ENCODE measurements around the gene MYH9.

Gene MYH9

GRCh38 chr22:36325154-36326031 lies 62.4 kb downstream of the MYH9 start:
- DNase-seq (ENCODE audit: low spot score) = no peak
- Mint-ChIP-seq H3K36me3 (ENCODE audit: low read depth) (peaks cover 76% of the 10 kb centered on the region), H3K27me3 (ENCODE audit: low read depth) (no peaks in the 10 kb centered on the region), H3K27ac (peak overlapping the region; percentile 55), H3K4me3 (no peak overlapping the region), H3K4me1 (ENCODE audit: low read depth) (peaks cover 35% of the 10 kb centered on the region), H3K9me3 (no peaks in the 10 kb centered on the region)

- no peak for DNase-seq (ENCODE audit: low spot score)
- H3K27me3 Mint-ChIP-seq (ENCODE audit: low read depth) = no peaks in the 10 kb centered on the region
- H3K4me1 Mint-ChIP-seq (ENCODE audit: low read depth) = peaks cover 25% of the 10 kb centered on the region
- no peaks in the 10 kb centered on the region for H3K9me3 Mint-ChIP-seq
- H3K4me3 Mint-ChIP-seq = no peak overlapping the region
- H3K27ac Mint-ChIP-seq = peak overlapping the region; percentile 13
- peaks cover 76% of the 10 kb centered on the region for H3K36me3 Mint-ChIP-seq (ENCODE audit: low read depth)
These were observed 63.4 kb downstream of the MYH9 start for GRCh38 chr22:36324414-36324813.

DNA sequence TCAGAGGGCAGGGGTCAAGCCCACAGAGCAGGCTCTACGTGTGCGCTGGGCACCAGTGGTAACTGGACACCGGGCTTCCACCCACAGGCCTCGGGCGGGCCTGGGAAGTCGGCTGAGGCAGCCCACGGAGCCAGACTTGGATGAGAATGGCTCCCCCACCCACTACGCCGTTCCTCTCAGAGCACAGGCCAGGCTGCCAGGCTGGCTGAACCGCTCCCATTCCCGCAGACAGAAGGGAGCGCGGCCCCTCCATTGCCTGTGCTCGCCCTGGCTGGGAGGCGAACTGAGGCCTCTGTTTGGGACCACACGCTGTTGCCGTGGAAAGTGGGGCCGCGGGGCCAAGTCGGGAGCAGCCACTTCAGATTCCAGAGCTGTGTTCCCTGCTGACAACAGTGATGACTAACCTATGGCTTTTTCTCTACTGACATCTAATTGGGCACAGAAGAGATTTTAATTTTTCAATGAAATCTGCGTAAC lies 63.9 kb downstream of the MYH9 start:
- Mint-ChIP-seq H3K27ac (no peak overlapping the region), H3K9me3 (no peaks in the 10 kb centered on the region), H3K4me1 (ENCODE audit: low read depth) (peaks cover 20% of the 10 kb centered on the region), H3K27me3 (ENCODE audit: low read depth) (no peaks in the 10 kb centered on the region), H3K4me3 (no peak overlapping the region), H3K36me3 (ENCODE audit: low read depth) (peaks cover 77% of the 10 kb centered on the region)
- no peak for DNase-seq (ENCODE audit: low spot score)

GRCh38 chr22:36323182-36323854 lies 64.4 kb downstream of the MYH9 start:
- DNase-seq (ENCODE audit: low spot score) = no peak
- H3K9me3 Mint-ChIP-seq = no peaks in the 10 kb centered on the region
- no peak overlapping the region for H3K4me3 Mint-ChIP-seq
- peaks cover 14% of the 10 kb centered on the region for H3K4me1 Mint-ChIP-seq (ENCODE audit: low read depth)
- no peak overlapping the region for H3K27ac Mint-ChIP-seq
- peaks cover 74% of the 10 kb centered on the region for H3K36me3 Mint-ChIP-seq (ENCODE audit: low read depth)
- H3K27me3 Mint-ChIP-seq (ENCODE audit: low read depth) = no peaks in the 10 kb centered on the region

- H3K4me3 Mint-ChIP-seq = no peak overlapping the region
- no peaks in the 10 kb centered on the region for H3K9me3 Mint-ChIP-seq
- no peaks in the 10 kb centered on the region for H3K27me3 Mint-ChIP-seq (ENCODE audit: low read depth)
- H3K36me3 Mint-ChIP-seq (ENCODE audit: low read depth) = peaks cover 73% of the 10 kb centered on the region
- no peak overlapping the region for H3K27ac Mint-ChIP-seq
- DNase-seq (ENCODE audit: low spot score) = no peak
- H3K4me1 Mint-ChIP-seq (ENCODE audit: low read depth) = peaks cover 10% of the 10 kb centered on the region
These were observed 65.2 kb downstream of the MYH9 start for GRCh38 chr22:36322602-36322915.

GRCh38 chr22:36321797-36322601 lies 65.8 kb downstream of the MYH9 start:
- no peak overlapping the region for H3K4me3 Mint-ChIP-seq
- H3K4me1 Mint-ChIP-seq (ENCODE audit: low read depth) = peaks cover 7% of the 10 kb centered on the region
- no peaks in the 10 kb centered on the region for H3K27me3 Mint-ChIP-seq (ENCODE audit: low read depth)
- no peaks in the 10 kb centered on the region for H3K9me3 Mint-ChIP-seq
- H3K27ac Mint-ChIP-seq = no peak overlapping the region
- H3K36me3 Mint-ChIP-seq (ENCODE audit: low read depth) = peaks cover 73% of the 10 kb centered on the region
- DNase-seq (ENCODE audit: low spot score) = no peak

DNA sequence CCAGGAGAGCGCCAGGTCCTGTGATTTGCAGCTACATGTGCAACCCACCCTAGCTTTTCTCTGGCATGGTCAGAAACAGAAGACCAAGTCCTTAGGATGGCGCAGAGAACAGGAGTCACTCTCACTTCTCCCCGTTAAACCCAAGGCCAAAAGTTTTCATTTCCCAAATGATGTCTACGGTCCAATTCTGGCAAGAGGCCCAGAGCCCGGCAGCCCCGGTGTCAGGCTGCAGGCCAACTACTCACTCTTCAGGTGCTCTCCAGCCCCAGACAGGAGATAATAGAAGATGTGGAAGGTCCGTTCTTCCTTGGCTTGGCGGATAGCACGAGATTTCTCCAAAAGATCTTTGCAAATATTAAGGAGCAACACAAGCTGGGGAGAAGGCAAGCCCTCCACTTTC lies 67.2 kb downstream of the MYH9 start:
- H3K27me3 Mint-ChIP-seq (ENCODE audit: low read depth) = no peaks in the 10 kb centered on the region
- no peak overlapping the region for H3K4me3 Mint-ChIP-seq
- H3K9me3 Mint-ChIP-seq = no peaks in the 10 kb centered on the region
- H3K27ac Mint-ChIP-seq = no peak overlapping the region
- H3K4me1 Mint-ChIP-seq (ENCODE audit: low read depth) = no peaks in the 10 kb centered on the region
- H3K36me3 Mint-ChIP-seq (ENCODE audit: low read depth) = peaks cover 65% of the 10 kb centered on the region
- no peak for DNase-seq (ENCODE audit: low spot score)

- Mint-ChIP-seq H3K4me1 (ENCODE audit: low read depth) (no peaks in the 10 kb centered on the region), H3K36me3 (ENCODE audit: low read depth) (peaks cover 66% of the 10 kb centered on the region), H3K9me3 (no peaks in the 10 kb centered on the region), H3K27ac (peak overlapping the region; percentile 31), H3K4me3 (no peak overlapping the region), H3K27me3 (ENCODE audit: low read depth) (no peaks in the 10 kb centered on the region)
- no peak for DNase-seq (ENCODE audit: low spot score)
These were observed 67.9 kb downstream of the MYH9 start for GRCh38 chr22:36319595-36320497.

DNA sequence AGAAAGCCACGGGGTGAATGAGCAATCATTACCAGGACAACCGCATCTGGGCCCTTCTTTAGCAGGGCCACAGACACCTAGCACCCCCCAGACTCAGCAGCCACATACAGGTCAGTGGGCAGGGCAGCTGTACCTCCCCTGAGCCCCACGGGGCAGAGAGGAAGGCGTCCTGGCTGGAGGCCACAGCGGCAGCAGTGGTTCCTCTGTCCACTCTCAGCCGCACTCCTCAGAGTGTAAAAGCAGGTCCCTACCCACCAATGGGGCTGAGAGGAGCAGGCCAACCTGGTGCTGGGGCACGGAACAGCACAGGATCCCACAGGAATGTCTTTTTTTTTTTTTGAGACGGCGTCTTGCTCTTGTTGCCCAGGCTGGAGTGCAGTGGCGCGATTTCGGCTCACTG lies 69.3 kb downstream of the MYH9 start:
- no peaks in the 10 kb centered on the region for H3K4me1 Mint-ChIP-seq (ENCODE audit: low read depth)
- H3K27ac Mint-ChIP-seq = no peak overlapping the region
- H3K4me3 Mint-ChIP-seq = no peak overlapping the region
- H3K9me3 Mint-ChIP-seq = no peaks in the 10 kb centered on the region
- DNase-seq (ENCODE audit: low spot score) = no peak
- H3K36me3 Mint-ChIP-seq (ENCODE audit: low read depth) = peaks cover 67% of the 10 kb centered on the region
- no peaks in the 10 kb centered on the region for H3K27me3 Mint-ChIP-seq (ENCODE audit: low read depth)

DNA sequence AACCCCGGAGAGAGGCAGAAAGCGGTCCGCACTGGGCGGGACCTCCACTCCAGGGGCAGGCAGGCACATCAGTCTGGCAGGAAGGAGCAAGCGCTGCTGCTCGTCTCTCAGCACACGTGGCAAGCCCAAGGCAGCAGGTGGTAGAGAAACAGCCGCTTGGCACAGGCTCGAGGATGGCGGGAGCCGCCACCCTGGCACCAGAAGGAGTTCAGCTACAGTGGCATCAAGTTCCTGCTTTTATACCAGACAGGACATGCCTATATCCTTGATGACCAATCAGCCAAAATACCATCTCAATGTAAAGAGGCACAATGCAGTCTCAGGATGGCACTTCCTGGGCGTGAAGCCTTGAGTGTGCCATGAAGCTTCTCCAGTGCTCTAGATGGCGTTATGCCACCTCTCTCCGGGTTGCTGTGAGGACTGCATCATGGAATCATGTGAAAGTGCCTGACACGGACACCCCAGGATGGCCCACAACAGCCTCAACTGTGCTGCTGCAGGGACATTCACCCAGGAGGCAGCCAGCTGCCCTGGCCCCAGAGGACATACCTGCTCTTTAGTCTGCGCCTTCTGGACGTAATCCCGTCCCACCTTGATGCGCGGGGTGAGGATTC lies 70.0 kb downstream of the MYH9 start:
- no peaks in the 10 kb centered on the region for H3K9me3 Mint-ChIP-seq
- H3K27ac Mint-ChIP-seq = peak overlapping the region; percentile 4
- no peak for DNase-seq (ENCODE audit: low spot score)
- H3K27me3 Mint-ChIP-seq (ENCODE audit: low read depth) = no peaks in the 10 kb centered on the region
- H3K36me3 Mint-ChIP-seq (ENCODE audit: low read depth) = peaks cover 62% of the 10 kb centered on the region
- no peak overlapping the region for H3K4me3 Mint-ChIP-seq
- no peaks in the 10 kb centered on the region for H3K4me1 Mint-ChIP-seq (ENCODE audit: low read depth)

DNA sequence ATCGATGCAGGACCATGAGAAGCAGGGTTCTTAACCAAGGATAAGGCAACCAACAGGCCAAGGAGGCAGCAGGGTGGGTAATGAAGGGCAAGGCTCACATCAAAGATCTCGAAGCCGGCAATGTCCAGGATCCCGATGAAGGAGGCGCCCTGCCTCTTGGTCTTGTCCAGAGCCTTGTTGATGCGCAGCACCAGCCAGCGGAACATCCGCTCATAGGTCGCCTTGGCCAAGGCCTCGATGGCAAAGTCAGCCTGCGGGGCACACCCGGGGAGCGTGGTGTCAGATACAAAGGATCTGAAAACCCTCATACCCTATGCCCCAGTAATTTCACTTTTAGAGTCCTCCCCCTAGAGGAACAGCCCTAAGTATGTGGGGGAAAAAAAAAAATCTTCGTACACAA lies 71.3 kb downstream of the MYH9 start:
- H3K4me3 Mint-ChIP-seq = no peak overlapping the region

DNA sequence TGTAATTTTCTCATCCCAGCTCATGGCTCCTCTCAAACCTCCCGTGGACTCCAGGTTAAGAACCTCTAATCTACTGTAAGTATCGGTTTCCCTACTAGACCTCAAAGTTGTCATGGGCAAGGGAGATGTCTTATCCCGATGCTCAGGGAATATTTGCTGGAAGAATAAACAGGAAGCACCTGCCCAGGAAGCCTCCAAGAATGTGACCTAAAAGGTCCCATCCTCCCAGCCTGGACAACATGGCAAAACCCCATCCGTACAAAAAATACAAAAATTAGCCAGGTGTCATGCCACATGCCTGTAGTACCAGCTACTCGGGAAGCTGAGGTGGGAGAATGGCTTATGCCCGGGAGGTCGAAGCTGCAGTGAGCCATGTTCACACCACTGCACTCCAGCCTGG lies 72.4 kb downstream of the MYH9 start:
- Mint-ChIP-seq H3K4me1 (ENCODE audit: low read depth) (no peaks in the 10 kb centered on the region), H3K27ac (no peak overlapping the region), H3K27me3 (ENCODE audit: low read depth) (no peaks in the 10 kb centered on the region), H3K4me3 (no peak overlapping the region), H3K36me3 (ENCODE audit: low read depth) (peaks cover 70% of the 10 kb centered on the region), H3K9me3 (no peaks in the 10 kb centered on the region)
- DNase-seq (ENCODE audit: low spot score) = no peak

More for the DNA sequence above, 71.3 kb downstream of the MYH9 start:
- Mint-ChIP-seq H3K36me3 (ENCODE audit: low read depth) (peaks cover 69% of the 10 kb centered on the region), H3K4me1 (ENCODE audit: low read depth) (no peaks in the 10 kb centered on the region), H3K27me3 (ENCODE audit: low read depth) (no peaks in the 10 kb centered on the region), H3K9me3 (no peaks in the 10 kb centered on the region), H3K27ac (no peak overlapping the region)
- no peak for DNase-seq (ENCODE audit: low spot score)

All from T-helper 2 cell treated with Interferon-gamma antibody and Interleukin-4, amounts not matched to agents 5 μg/mL and 100 μg/mL, for 36 hours (primary cell).